ENCODE results near the gene ANKRD27.
"Not testable (repeated sequence)": the region's sequence is repeated elsewhere in the genome, so short reads cannot be mapped to it uniquely, and the experiment has no call there.

The ANKRD27 gene

GRCh38 chr19:32652331-32652730 lies 22.6 kb downstream of the ANKRD27 start:
- DNase-seq = not testable (repeated sequence)

- DNase-seq = no peak
Observed at GRCh38 chr19:32651729-32652140, 23.2 kb downstream of the ANKRD27 start.

GRCh38 chr19:32650671-32651070 lies 24.3 kb downstream of the ANKRD27 start:
- no peak for DNase-seq

GRCh38 chr19:32649751-32650150 lies 25.2 kb downstream of the ANKRD27 start:
- no peak for DNase-seq

GRCh38 chr19:32647361-32647760 lies 27.6 kb downstream of the ANKRD27 start:
- no peak for DNase-seq

GRCh38 chr19:32646556-32646955 lies 28.4 kb downstream of the ANKRD27 start:
- no peak for DNase-seq

- no peak for DNase-seq
Observed at GRCh38 chr19:32642771-32643170, 32.2 kb downstream of the ANKRD27 start.

- no peak for DNase-seq
Observed at GRCh38 chr19:32638625-32639024, 36.4 kb downstream of the ANKRD27 start.

GRCh38 chr19:32637480-32637879 lies 37.5 kb downstream of the ANKRD27 start:
- no peak for DNase-seq

- DNase-seq = no peak
Observed at GRCh38 chr19:32631381-32631780, 43.6 kb downstream of the ANKRD27 start.

- DNase-seq = no peak
Observed at GRCh38 chr19:32630338-32630737, 44.6 kb downstream of the ANKRD27 start.

- DNase-seq = no peak
Observed at GRCh38 chr19:32627714-32628270, 47.2 kb downstream of the ANKRD27 start.

- no peak for DNase-seq
Observed at GRCh38 chr19:32626969-32627368, 48.0 kb downstream of the ANKRD27 start.

- no peak for DNase-seq
Observed at GRCh38 chr19:32624410-32624809, 50.6 kb downstream of the ANKRD27 start.

- no peak for DNase-seq
Observed at GRCh38 chr19:32622002-32622401, 53.0 kb downstream of the ANKRD27 start.

GRCh38 chr19:32619051-32619685 lies 55.8 kb downstream of the ANKRD27 start:
- no peak for DNase-seq

GRCh38 chr19:32615569-32615968 lies 59.4 kb downstream of the ANKRD27 start:
- DNase-seq = no peak

- no peak for DNase-seq
Observed at GRCh38 chr19:32614916-32615315, 60.1 kb downstream of the ANKRD27 start.

GRCh38 chr19:32613008-32613407 lies 62.0 kb downstream of the ANKRD27 start:
- no peak for DNase-seq

- no peak for DNase-seq
Observed at GRCh38 chr19:32611161-32611560, 63.8 kb downstream of the ANKRD27 start.

GRCh38 chr19:32607479-32607878 lies 67.5 kb downstream of the ANKRD27 start:
- no peak for DNase-seq

GRCh38 chr19:32606289-32606688 lies 68.7 kb downstream of the ANKRD27 start:
- DNase-seq = no peak

- no peak for DNase-seq
Observed at GRCh38 chr19:32605544-32605943, 69.4 kb downstream of the ANKRD27 start.

- DNase-seq = no peak
Observed at GRCh38 chr19:32603961-32604360, 71.0 kb downstream of the ANKRD27 start.

GRCh38 chr19:32599736-32600157 lies 75.2 kb downstream of the ANKRD27 start:
- DNase-seq = no peak
